Measurements from ENCODE around the gene KLHL22.

The KLHL22 gene

DNA sequence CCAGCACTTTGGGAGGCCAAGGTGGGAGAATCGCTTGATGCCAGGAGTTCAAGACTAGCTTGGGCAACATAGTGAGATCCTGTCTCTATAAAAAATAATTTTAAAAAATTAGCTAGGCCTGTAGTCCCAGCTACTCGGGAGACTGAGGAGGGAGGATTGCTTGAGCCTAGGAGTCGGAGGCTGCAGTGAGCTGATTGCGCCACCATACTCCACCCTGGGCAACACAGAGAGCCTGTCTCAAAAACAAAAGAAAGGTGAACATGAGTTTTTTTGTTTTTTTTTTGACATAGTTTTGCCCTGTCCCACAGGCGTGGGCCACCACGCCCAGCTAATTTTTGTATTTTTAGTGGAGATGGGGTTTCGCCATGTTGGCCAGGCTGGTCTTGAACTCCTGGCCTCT, 29.5 kb upstream of the KLHL22 start:
- H3K27ac ChIP-seq (ENCODE audit: low read length) = no peak overlapping the region

DNA sequence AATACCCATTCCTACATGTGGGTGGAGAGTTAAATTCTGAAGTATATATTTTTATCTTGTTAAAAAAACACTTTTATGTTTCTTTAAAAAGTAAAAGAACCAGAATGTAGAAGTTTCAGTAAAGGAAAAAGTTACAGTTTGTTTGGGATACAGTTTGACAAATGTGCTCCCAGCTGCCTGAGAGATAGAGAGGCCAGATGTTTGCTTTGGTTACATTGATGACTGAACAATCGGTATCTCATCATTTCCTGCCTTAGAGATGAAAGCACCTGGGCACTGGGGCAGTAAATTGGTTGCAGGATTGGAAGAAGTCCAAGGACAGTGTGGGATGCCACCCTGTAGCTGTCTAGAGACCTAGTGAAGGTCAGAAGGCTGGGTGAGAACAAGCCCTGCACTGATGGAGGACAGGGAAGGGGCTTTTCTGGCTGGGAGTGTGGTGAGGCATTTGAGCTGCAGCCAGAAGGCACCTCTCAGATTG, 28.4 kb upstream of the KLHL22 start:
- TF ChIP-seq EZH2 (IDR thresholded peaks at IDR 0.05; ENCODE audit: borderline replicate concordance, low read depth, low read length, severe bottlenecking) = no peak
- TF ChIP-seq, protein P1, sequence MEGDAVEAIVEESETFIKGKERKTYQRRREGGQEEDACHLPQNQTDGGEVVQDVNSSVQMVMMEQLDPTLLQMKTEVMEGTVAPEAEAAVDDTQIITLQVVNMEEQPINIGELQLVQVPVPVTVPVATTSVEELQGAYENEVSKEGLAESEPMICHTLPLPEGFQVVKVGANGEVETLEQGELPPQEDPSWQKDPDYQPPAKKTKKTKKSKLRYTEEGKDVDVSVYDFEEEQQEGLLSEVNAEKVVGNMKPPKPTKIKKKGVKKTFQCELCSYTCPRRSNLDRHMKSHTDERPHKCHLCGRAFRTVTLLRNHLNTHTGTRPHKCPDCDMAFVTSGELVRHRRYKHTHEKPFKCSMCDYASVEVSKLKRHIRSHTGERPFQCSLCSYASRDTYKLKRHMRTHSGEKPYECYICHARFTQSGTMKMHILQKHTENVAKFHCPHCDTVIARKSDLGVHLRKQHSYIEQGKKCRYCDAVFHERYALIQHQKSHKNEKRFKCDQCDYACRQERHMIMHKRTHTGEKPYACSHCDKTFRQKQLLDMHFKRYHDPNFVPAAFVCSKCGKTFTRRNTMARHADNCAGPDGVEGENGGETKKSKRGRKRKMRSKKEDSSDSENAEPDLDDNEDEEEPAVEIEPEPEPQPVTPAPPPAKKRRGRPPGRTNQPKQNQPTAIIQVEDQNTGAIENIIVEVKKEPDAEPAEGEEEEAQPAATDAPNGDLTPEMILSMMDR (IDR thresholded peaks at IDR 0.05; ENCODE audit: borderline replicate concordance, extremely low read depth, low read length, poor library complexity, severe bottlenecking) = no peak
- H3K4me3 ChIP-seq (ENCODE audit: low read depth in 1 of 2, low read length in 2 of 2) = no peak overlapping the region
- H3K4me1 ChIP-seq (ENCODE audit: insufficient read depth, low read length) = peaks cover 19% of the 10 kb centered on the region
- no peaks in the 10 kb centered on the region for H3K9me3 ChIP-seq (ENCODE audit: insufficient read depth, low read length, severe bottlenecking)
- H3K9ac ChIP-seq (ENCODE audit: low read depth, low read length) = no peak overlapping the region
- H3K36me3 ChIP-seq (ENCODE audit: insufficient read depth, low read length) = peaks cover 65% of the 10 kb centered on the region
- H3K4me2 ChIP-seq (ENCODE audit: insufficient read depth, low read length) = no peak overlapping the region
- H3K27me3 ChIP-seq (ENCODE audit: insufficient read depth, low read length, poor library complexity) = no peaks in the 10 kb centered on the region
- no peak overlapping the region for H2AFZ ChIP-seq (ENCODE audit: low read depth, low read length)
- ATAC-seq (ENCODE audit: insufficient read depth, low read depth) (peak; percentile 64), DNase-seq (peak; percentile 11)
- 0 out of 2 replicates have a peak overlapping the region, but pooled peaks have one; percentile 47 for H3K27ac ChIP-seq (ENCODE audit: low read length)
- H4K20me1 ChIP-seq (ENCODE audit: insufficient read depth, low read length) = peaks cover 76% of the 10 kb centered on the region
- peaks cover 93% of the 10 kb centered on the region for H3K79me2 ChIP-seq (ENCODE audit: insufficient read depth, low read length)

More for the DNA sequence above, 29.5 kb upstream of the KLHL22 start:
- peaks cover 91% of the 10 kb centered on the region for H3K79me2 ChIP-seq (ENCODE audit: insufficient read depth, low read length)
- peaks cover 57% of the 10 kb centered on the region for H3K36me3 ChIP-seq (ENCODE audit: insufficient read depth, low read length)
- no peak for ATAC-seq (ENCODE audit: insufficient read depth, low read depth)
- no peak overlapping the region for H3K9ac ChIP-seq (ENCODE audit: low read depth, low read length)
- TF ChIP-seq, protein P1 (IDR thresholded peaks at IDR 0.05; ENCODE audit: borderline replicate concordance, extremely low read depth, low read length, poor library complexity, severe bottlenecking) = no peak
- TF ChIP-seq EZH2 (IDR thresholded peaks at IDR 0.05; ENCODE audit: borderline replicate concordance, low read depth, low read length, severe bottlenecking) = no peak
- no peak overlapping the region for H2AFZ ChIP-seq (ENCODE audit: low read depth, low read length)
- H3K4me1 ChIP-seq (ENCODE audit: insufficient read depth, low read length) = peaks cover 19% of the 10 kb centered on the region
- no peak for DNase-seq
- H3K27me3 ChIP-seq (ENCODE audit: insufficient read depth, low read length, poor library complexity) = no peaks in the 10 kb centered on the region
- H3K4me2 ChIP-seq (ENCODE audit: insufficient read depth, low read length) = no peak overlapping the region
- H3K9me3 ChIP-seq (ENCODE audit: insufficient read depth, low read length, severe bottlenecking) = no peaks in the 10 kb centered on the region
- no peak overlapping the region for H3K4me3 ChIP-seq (ENCODE audit: low read depth in 1 of 2, low read length in 2 of 2)
- H4K20me1 ChIP-seq (ENCODE audit: insufficient read depth, low read length) = peaks cover 71% of the 10 kb centered on the region

DNA sequence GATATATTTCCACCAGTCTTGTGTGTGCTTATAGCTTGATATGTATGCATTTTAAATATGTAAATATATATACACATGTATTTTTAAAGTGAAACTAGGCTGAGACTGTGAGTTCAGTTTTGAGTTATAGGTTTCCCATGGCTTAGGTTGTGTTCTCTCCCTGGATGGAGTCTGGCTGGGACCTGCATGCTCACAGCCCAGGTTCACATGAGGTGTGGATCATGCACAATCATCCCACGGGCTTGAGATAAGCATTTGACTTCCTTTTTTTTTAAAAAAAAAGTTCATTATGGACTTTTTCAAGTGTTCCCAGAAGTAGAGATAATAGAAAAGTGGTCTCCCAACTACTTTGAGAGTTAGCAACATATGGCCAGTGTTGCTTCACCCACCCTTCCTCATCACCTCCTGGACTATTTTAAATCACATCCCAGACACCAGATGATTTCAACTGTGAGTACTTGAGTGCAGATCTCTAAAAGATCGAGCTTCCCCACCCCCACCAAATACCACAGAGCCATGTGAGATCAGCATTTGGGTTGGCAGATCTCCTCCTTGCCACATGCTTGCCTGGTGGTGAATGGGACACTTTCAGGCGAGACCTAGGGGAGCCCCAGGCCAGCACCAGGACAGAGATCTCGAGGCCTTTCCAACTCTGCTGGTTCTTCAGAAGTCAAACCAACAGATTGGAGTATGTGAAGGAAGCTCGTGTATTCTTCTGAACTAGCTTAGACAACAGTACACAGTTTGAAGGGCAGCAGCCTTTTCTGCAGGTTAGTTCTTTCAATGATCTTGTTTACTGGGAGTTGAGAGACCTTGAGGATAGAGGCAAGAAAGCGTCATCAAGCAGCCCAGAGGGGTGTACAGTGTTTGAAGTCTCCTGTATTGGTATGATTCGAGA, 27.7 kb upstream of the KLHL22 start:
- no peak overlapping the region for H3K9ac ChIP-seq (ENCODE audit: low read depth, low read length)
- no peak overlapping the region for H3K4me3 ChIP-seq (ENCODE audit: low read depth in 1 of 2, low read length in 2 of 2)
- H3K36me3 ChIP-seq (ENCODE audit: insufficient read depth, low read length) = peaks cover 66% of the 10 kb centered on the region
- H2AFZ ChIP-seq (ENCODE audit: low read depth, low read length) = no peak overlapping the region
- H3K9me3 ChIP-seq (ENCODE audit: insufficient read depth, low read length, severe bottlenecking) = no peaks in the 10 kb centered on the region
- peaks cover 19% of the 10 kb centered on the region for H3K4me1 ChIP-seq (ENCODE audit: insufficient read depth, low read length)
- H3K79me2 ChIP-seq (ENCODE audit: insufficient read depth, low read length) = peaks cover 93% of the 10 kb centered on the region
- DNase-seq = peak; percentile 38
- peak overlapping the region; percentile 45; the same call in 1 of the 2 replicates for H3K27ac ChIP-seq (ENCODE audit: low read length)
- peak overlapping the region; percentile 5; the same call in 1 of the 2 replicates for H3K4me2 ChIP-seq (ENCODE audit: insufficient read depth, low read length)
- no peak for TF ChIP-seq EZH2 (IDR thresholded peaks at IDR 0.05; ENCODE audit: borderline replicate concordance, low read depth, low read length, severe bottlenecking)
- TF ChIP-seq, protein P1 (IDR thresholded peaks at IDR 0.05; ENCODE audit: borderline replicate concordance, extremely low read depth, low read length, poor library complexity, severe bottlenecking) = no peak
- ATAC-seq (ENCODE audit: insufficient read depth, low read depth) = peak; percentile 67
- H4K20me1 ChIP-seq (ENCODE audit: insufficient read depth, low read length) = peaks cover 77% of the 10 kb centered on the region
- H3K27me3 ChIP-seq (ENCODE audit: insufficient read depth, low read length, poor library complexity) = no peaks in the 10 kb centered on the region

All from DND-41 (cell line).